K562 (cell line): ENCODE data around the gene TRIP6. TPM values are rescaled to one million over a fixed set of nuclear protein-coding genes. Genes with fewer than 3 reads are reported as not detected.

Experiments
- HLTF ChIP-seq: fragments of 450-650 bp; IDR thresholded peaks from 2 replicates; pipeline ENCODE4 v1.6.1; 2016
- KDM2B ChIP-seq: fragments of 250-450 bp; sonication (Bioruptor Pico); IDR thresholded peaks from 2 replicates; pipeline ENCODE4 v1.8.0; 2021; ENCODE audit warnings: mild to moderate bottlenecking, moderate library complexity
- KHSRP ChIP-seq: fragments of 450-650 bp; IDR thresholded peaks from 2 replicates; pipeline ENCODE4 v1.6.1; 2017
- MECOM ChIP-seq: fragments of 250-450 bp; sonication (Bioruptor Pico); IDR thresholded peaks from 2 replicates; pipeline ENCODE4 v1.8.0; 2022; ENCODE audit warnings: inconsistent platforms
- MYC ChIP-seq, 2 experiments: fragments of 250-450 bp in 1 of 2; sonication (Bioruptor Pico) in 1 of 2; IDR thresholded peaks; 2 replicates each; pipeline versions ENCODE4 v1.5.1 to v1.6.1; 2012 to 2021; ENCODE audit warnings: low read depth in 2 of 2, borderline replicate concordance in 1 of 2, improper control_type of control experiment in 1 of 2, low read length in 1 of 2, mild to moderate bottlenecking in 1 of 2, moderate library complexity in 1 of 2
- NFIX ChIP-seq: fragments of 250-450 bp; sonication (Bioruptor Pico); IDR thresholded peaks from 2 replicates; pipeline ENCODE4 v1.4.0; 2020; ENCODE audit warnings: low read depth, mild to moderate bottlenecking, moderate library complexity
- SIN3A ChIP-seq, 2 experiments: fragments of 150-350 bp in 1 of 2; IDR thresholded peaks; 2 replicates each; pipeline ENCODE4 v1.6.1; 2011 to 2016; ENCODE audit warnings: borderline replicate concordance in 2 of 2, low read depth in 2 of 2, low read length in 2 of 2, mild to moderate bottlenecking in 2 of 2, moderate library complexity in 2 of 2; ENCODE audit not compliant: control insufficient read depth in 1 of 2
- SMARCE1 ChIP-seq: fragments of 450-650 bp; IDR thresholded peaks from 2 replicates; pipeline ENCODE4 v1.7.1; 2016; ENCODE audit warnings: mild to moderate bottlenecking
- TCF7L2 ChIP-seq: fragments of 150-350 bp; IDR thresholded peaks from 2 replicates; pipeline ENCODE4 v1.6.1; 2016; ENCODE audit warnings: low read depth, mild to moderate bottlenecking, low read length, moderate library complexity
- TEAD4 ChIP-seq, 2 experiments: sonication (generic) in 1 of 2; formaldehyde crosslinking in 1 of 2; IDR thresholded peaks; 2 replicates each; pipeline versions ENCODE4 v1.6.1 to v1.8.0; 2012 to 2022; ENCODE audit warnings: borderline replicate concordance in 1 of 2, inconsistent platforms in 1 of 2, low read length in 1 of 2, mild to moderate bottlenecking in 1 of 2, missing genetic modification reagents in 1 of 2
- YY1 ChIP-seq, 3 experiments: IDR thresholded peaks; 2 replicates each; pipeline ENCODE4 v1.6.1; 2011; ENCODE audit warnings: low read length in 2 of 3, mild to moderate bottlenecking in 2 of 3, moderate library complexity in 2 of 3, borderline replicate concordance in 1 of 3, control low read depth in 1 of 3, low read depth in 1 of 3; ENCODE audit not compliant: insufficient read depth in 3 of 3, insufficient replicate concordance in 2 of 3, control insufficient read depth in 1 of 3, insufficient read length in 1 of 3; ENCODE audit errors: extremely low read depth in 1 of 3
- ZC3H8 ChIP-seq: fragments of 450-650 bp; IDR thresholded peaks from 2 replicates; pipeline ENCODE4 v1.6.1; 2017
- ZNF239 ChIP-seq: fragments of 250-450 bp; sonication (Bioruptor Pico); IDR thresholded peaks from 2 replicates; pipeline ENCODE4 v1.4.0; 2020; ENCODE audit warnings: mild to moderate bottlenecking
- polyA plus RNA-seq, 8 experiments: library from polyadenylated mRNA; depleted of rRNA in 4 of 8; stranded (reverse) in 5 of 8; unstranded in 3 of 8; fragments of >200 nt; fragmentation: Nextera tagmentation in 2 of 8; fragmentation: Illumina TruSeq in 1 of 8; extraction: Ambion mirVana in 2 of 8; extraction: Trizol in 1 of 8; gene quantifications; 2 replicates each; pipeline versions ENCODE4 v1.2.1 to v1.2.3, GENCODE V29; 2011 to 2014; ENCODE audit warnings: inconsistent platforms in 1 of 8, missing spikeins in 1 of 8
- total RNA-seq, 7 experiments: library from RNA; depleted of rRNA in 6 of 7; stranded (reverse); fragments of >200 nt in 6 of 7; fragmentation: Illumina TruSeq in 2 of 7; extraction: Trizol in 2 of 7; gene quantifications; 2 replicates each; pipeline versions ENCODE4 v1.2.1 to v1.2.3, GENCODE V29; 2011 to 2021; ENCODE audit warnings: low replicate concordance in 1 of 7
- TF ChIP-seq, protein P1 (sequence below): fragments of 450-650 bp; IDR thresholded peaks from 2 replicates; pipeline ENCODE4 v1.6.1; 2016; ENCODE audit warnings: low read depth
- TF ChIP-seq, protein P2 (sequence below): fragments of 250-450 bp; sonication (Bioruptor Pico); IDR thresholded peaks from 2 replicates; pipeline ENCODE4 v1.8.0; 2022; ENCODE audit warnings: inconsistent platforms, mild to moderate bottlenecking, moderate library complexity, borderline replicate concordance
- TF ChIP-seq, protein P3 (sequence below): fragments of 450-650 bp; formaldehyde crosslinking; IDR thresholded peaks from 2 replicates; pipeline ENCODE4 v1.4.0; 2022; ENCODE audit warnings: missing genetic modification characterization

The TRIP6 gene
- total and polyA plus RNA-seq, 9 of the 15 experiments (the other 6 are each of a cell fraction or from before 2014, with no cell fraction given): 5.9 to 141 (median 54.0) TPM

DNA sequence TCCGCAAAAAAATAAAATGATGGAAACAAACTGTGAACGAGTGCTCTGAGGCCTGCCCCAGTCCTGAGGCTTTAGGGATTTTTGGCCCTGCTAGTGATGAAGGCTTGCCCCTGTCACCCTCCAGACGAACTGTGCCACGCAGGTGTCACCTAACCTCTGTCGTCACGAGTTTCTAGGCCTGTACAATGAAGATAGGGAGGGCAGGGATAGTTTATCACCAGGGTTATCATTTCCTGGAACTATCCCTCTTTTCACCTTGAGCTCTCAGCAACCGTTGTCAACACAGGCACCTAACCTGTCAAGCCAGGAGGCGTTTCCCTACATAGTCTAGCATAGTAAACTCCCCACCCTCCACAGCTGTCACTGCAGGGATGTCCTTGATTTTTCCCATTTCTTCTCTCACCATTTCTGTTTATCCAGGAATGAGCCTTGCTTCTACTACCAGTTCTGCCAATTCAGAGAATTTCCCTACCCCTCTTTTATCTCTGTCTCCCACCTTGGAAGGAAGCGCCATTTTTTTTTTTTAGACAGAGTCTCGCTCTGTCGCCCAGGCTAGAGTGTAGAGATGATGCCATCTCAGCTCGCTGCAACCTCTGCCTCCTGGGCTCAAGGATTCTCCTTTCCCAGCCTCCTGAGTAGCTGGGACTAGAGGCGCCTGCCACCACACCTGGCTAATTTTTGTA lies 30.7 kb downstream of the TRIP6 start (continued):
- TF ChIP-seq, protein P1, sequence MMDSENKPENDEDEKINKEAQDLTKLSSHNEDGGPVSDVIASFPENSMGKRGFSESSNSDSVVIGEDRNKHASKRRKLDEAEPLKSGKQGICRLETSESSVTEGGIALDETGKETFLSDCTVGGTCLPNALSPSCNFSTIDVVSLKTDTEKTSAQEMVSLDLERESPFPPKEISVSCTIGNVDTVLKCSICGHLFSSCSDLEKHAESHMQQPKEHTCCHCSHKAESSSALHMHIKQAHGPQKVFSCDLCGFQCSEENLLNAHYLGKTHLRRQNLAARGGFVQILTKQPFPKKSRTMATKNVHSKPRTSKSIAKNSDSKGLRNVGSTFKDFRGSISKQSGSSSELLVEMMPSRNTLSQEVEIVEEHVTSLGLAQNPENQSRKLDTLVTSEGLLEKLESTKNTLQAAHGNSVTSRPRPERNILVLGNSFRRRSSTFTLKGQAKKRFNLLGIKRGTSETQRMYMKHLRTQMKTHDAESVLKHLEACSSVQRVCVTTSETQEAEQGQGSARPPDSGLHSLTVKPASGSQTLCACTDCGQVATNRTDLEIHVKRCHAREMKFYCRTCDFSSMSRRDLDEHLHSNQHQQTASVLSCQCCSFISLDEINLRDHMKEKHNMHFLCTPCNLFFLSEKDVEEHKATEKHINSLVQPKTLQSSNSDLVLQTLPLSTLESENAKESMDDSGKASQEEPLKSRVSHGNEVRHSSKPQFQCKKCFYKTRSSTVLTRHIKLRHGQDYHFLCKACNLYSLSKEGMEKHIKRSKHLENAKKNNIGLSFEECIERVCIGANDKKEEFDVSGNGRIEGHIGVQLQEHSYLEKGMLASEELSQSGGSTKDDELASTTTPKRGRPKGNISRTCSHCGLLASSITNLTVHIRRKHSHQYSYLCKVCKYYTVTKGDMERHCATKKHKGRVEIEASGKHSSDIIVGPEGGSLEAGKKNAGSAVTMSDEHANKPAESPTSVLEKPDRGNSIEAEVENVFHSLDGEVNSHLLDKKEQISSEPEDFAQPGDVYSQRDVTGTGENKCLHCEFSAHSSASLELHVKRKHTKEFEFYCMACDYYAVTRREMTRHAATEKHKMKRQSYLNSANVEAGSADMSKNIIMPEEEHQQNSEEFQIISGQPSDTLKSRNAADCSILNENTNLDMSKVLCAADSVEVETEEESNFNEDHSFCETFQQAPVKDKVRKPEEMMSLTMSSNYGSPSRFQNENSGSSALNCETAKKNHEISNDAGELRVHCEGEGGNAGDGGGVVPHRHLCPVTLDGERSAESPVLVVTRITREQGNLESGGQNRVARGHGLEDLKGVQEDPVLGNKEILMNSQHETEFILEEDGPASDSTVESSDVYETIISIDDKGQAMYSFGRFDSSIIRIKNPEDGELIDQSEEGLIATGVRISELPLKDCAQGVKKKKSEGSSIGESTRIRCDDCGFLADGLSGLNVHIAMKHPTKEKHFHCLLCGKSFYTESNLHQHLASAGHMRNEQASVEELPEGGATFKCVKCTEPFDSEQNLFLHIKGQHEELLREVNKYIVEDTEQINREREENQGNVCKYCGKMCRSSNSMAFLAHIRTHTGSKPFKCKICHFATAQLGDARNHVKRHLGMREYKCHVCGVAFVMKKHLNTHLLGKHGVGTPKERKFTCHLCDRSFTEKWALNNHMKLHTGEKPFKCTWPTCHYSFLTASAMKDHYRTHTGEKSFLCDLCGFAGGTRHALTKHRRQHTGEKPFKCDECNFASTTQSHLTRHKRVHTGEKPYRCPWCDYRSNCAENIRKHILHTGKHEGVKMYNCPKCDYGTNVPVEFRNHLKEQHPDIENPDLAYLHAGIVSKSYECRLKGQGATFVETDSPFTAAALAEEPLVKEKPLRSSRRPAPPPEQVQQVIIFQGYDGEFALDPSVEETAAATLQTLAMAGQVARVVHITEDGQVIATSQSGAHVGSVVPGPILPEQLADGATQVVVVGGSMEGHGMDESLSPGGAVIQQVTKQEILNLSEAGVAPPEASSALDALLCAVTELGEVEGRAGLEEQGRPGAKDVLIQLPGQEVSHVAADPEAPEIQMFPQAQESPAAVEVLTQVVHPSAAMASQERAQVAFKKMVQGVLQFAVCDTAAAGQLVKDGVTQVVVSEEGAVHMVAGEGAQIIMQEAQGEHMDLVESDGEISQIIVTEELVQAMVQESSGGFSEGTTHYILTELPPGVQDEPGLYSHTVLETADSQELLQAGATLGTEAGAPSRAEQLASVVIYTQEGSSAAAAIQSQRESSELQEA: no peak
- TF ChIP-seq HLTF (no peak), KHSRP (no peak), TEAD4 (IDR thresholded peaks at IDR 0.05; ENCODE audit: low read length) (peak; percentile 82), TEAD4 (CRISPR knock-in tag; IDR thresholded peaks at IDR 0.05; ENCODE audit: borderline replicate concordance) (no peak), SIN3A (IDR thresholded peaks at IDR 0.05; ENCODE audit: borderline replicate concordance in 2 of 2, control insufficient read depth in 1 of 2, low read depth in 2 of 2, low read length in 2 of 2) (peak in 1 of 2 experiments; percentile 24; a peak in 1 of 4 replicates), SMARCE1 (no peak; the same call in 1 of the 2 replicates), ZC3H8 (no peak), TCF7L2 (no peak), NFIX (CRISPR knock-in tag) (no peak), ZNF239 (CRISPR knock-in tag) (no peak), KDM2B (CRISPR knock-in tag) (no peak), MECOM (CRISPR knock-in tag) (0 out of 2 replicates have a peak, but pooled peaks have one; percentile 12), YY1 (IDR thresholded peaks at IDR 0.05; ENCODE audit: borderline replicate concordance in 1 of 3, control insufficient read depth in 1 of 3, extremely low read depth in 1 of 3, insufficient read depth in 3 of 3, insufficient read length in 1 of 3, insufficient replicate concordance in 2 of 3, low read depth in 1 of 3, low read length in 2 of 3) (peak in 1 of 3 experiments; percentile 64), MYC (IDR thresholded peaks at IDR 0.05; ENCODE audit: low read depth, low read length) (no peak), MYC (CRISPR knock-in tag; IDR thresholded peaks at IDR 0.05; ENCODE audit: borderline replicate concordance, low read depth) (no peak)
- TF ChIP-seq, protein P2, sequence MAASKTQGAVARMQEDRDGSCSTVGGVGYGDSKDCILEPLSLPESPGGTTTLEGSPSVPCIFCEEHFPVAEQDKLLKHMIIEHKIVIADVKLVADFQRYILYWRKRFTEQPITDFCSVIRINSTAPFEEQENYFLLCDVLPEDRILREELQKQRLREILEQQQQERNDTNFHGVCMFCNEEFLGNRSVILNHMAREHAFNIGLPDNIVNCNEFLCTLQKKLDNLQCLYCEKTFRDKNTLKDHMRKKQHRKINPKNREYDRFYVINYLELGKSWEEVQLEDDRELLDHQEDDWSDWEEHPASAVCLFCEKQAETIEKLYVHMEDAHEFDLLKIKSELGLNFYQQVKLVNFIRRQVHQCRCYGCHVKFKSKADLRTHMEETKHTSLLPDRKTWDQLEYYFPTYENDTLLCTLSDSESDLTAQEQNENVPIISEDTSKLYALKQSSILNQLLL: no peak
- TF ChIP-seq, protein P3, sequence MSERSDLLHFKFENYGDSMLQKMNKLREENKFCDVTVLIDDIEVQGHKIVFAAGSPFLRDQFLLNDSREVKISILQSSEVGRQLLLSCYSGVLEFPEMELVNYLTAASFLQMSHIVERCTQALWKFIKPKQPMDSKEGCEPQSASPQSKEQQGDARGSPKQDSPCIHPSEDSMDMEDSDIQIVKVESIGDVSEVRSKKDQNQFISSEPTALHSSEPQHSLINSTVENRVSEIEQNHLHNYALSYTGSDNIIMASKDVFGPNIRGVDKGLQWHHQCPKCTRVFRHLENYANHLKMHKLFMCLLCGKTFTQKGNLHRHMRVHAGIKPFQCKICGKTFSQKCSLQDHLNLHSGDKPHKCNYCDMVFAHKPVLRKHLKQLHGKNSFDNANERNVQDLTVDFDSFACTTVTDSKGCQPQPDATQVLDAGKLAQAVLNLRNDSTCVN: no peak
